T-helper 1 cell (primary cell): Measurements from ENCODE around the gene GPR37L1.

ENCODE experiments used
- DNase-seq, 5 donors: peaks; one replicate each; pipeline ENCODE4 v3.0.0-alpha.2; 2012 to 2020
- total RNA-seq, 4 donors: gene quantifications; one replicate each; lab custom pipeline; 2026; lab: John Stamatoyannopoulos, UW

GPR37L1 gene
- total RNA-seq: 0 reads per million in 4 donors

GRCh38 chr1:202122639-202123335 is at the start of gene GPR37L1:
GPR37L1 (plus strand) TSS chr1:202122917; CDS start chr1:202122964, 47 bp downstream.
- no peak for DNase-seq

GRCh38 chr1:202073206-202073605 is 49.5 kb upstream of the GPR37L1 start:
- DNase-seq: no peak

GRCh38 chr1:202074985-202075384 is 47.7 kb upstream of the GPR37L1 start:
- DNase-seq: no peak

GRCh38 chr1:202075389-202075788 is 47.3 kb upstream of the GPR37L1 start:
- DNase-seq: no peak

- no peak for DNase-seq
Observed at GRCh38 chr1:202076050-202076511, 46.6 kb upstream of the GPR37L1 start.

- no peak for DNase-seq
Observed at GRCh38 chr1:202078241-202078640, 44.5 kb upstream of the GPR37L1 start.

- DNase-seq: no peak
Observed at GRCh38 chr1:202081992-202082391, 40.7 kb upstream of the GPR37L1 start.

GRCh38 chr1:202084791-202085681 is 37.7 kb upstream of the GPR37L1 start:
- DNase-seq: no peak

- no peak for DNase-seq
Observed at GRCh38 chr1:202085682-202086373, 36.9 kb upstream of the GPR37L1 start.

GRCh38 chr1:202086579-202087350 is 36.0 kb upstream of the GPR37L1 start:
- DNase-seq: no peak

- DNase-seq: no peak
Observed at GRCh38 chr1:202088206-202088605, 34.5 kb upstream of the GPR37L1 start.

- no peak for DNase-seq
Observed at GRCh38 chr1:202090994-202091393, 31.7 kb upstream of the GPR37L1 start.

- no peak for DNase-seq
Observed at GRCh38 chr1:202093858-202094257, 28.9 kb upstream of the GPR37L1 start.

- no peak for DNase-seq
Observed at GRCh38 chr1:202101184-202101583, 21.5 kb upstream of the GPR37L1 start.

- no peak for DNase-seq
Observed at GRCh38 chr1:202104073-202104472, 18.6 kb upstream of the GPR37L1 start.

- no peak for DNase-seq
Observed at GRCh38 chr1:202105571-202106339, 17.0 kb upstream of the GPR37L1 start.

GRCh38 chr1:202106340-202107254 is 16.1 kb upstream of the GPR37L1 start:
- DNase-seq: no peak

GRCh38 chr1:202107321-202107761 is 15.4 kb upstream of the GPR37L1 start:
- DNase-seq: no peak

- DNase-seq: no peak
Observed at GRCh38 chr1:202107801-202108731, 14.7 kb upstream of the GPR37L1 start.
